T-helper 17 cell (primary cell): ENCODE data around the gene RAD54L. TPM values are rescaled to one million over a fixed set of nuclear protein-coding genes. Genes with fewer than 3 reads are reported as not detected.

Experiments used
- ATAC-seq: fragments of 150-1000 bp; cut with Tn5 transposase; 2 replicates; pipeline ENCODE4 v1.10.0; 2021; ENCODE audit warnings: mild to moderate bottlenecking, moderate library complexity
- DNase-seq, 3 donors: peaks; one replicate each; pipeline versions ENCODE4 v3.0.0 to v3.0.0-alpha.2; 2020 to 2021
- H3K9me3 ChIP-seq: one replicate; pipeline ENCODE4 v1.7.0; 2013; ENCODE audit warnings: low read length, mild to moderate bottlenecking; ENCODE audit not compliant: control insufficient read depth, poor library complexity, severe bottlenecking
- H3K27ac Mint-ChIP-seq: one replicate; pipeline ENCODE4 v1.8.0; 2022; ENCODE audit warnings: mild to moderate bottlenecking, moderate library complexity, mixed read lengths
- H3K27me3 Mint-ChIP-seq: one replicate; pipeline ENCODE4 v1.8.0; 2022; ENCODE audit warnings: mixed read lengths
- H3K36me3 Mint-ChIP-seq: one replicate; pipeline ENCODE4 v1.8.0; 2022; ENCODE audit warnings: low read depth, mixed read lengths
- H3K4me1 Mint-ChIP-seq: one replicate; pipeline ENCODE4 v1.8.0; 2022; ENCODE audit warnings: mild to moderate bottlenecking, mixed read lengths
- H3K4me3 Mint-ChIP-seq: one replicate; pipeline ENCODE4 v1.8.0; 2022; ENCODE audit warnings: mild to moderate bottlenecking, moderate library complexity, mixed read lengths
- total RNA-seq, 4 donors: library from RNA in 2 of 4; stranded (reverse) in 2 of 4; gene quantifications; one replicate each; pipeline ENCODE4 v1.2.3 and lab custom pipeline; 2022 to 2026

RAD54L gene
- total RNA-seq (under 1 TPM; 0.72 to 0.73 TPM), total RNA-seq (lab: John Stamatoyannopoulos, UW) (0.15 to 1.2 reads per million in 2 donors)

GRCh38 chr1:46247436-46248121 lies at the start of gene RAD54L:
RAD54L (plus strand) TSS chr1:46247763; CDS start chr1:46248406, 643 bp downstream.
- H3K27ac Mint-ChIP-seq = peak within 1 kb of the TSS; percentile 68
- no peaks in the 10 kb centered on the region for H3K27me3 Mint-ChIP-seq
- peak within 1 kb of the TSS; percentile 90 for H3K4me3 Mint-ChIP-seq
- H3K4me1 Mint-ChIP-seq = peaks cover 15% of the 10 kb centered on the region
- H3K9me3 ChIP-seq = no peaks in the 10 kb centered on the region
- DNase-seq = peak; percentile 89 to 94 (median 92)
- peak; percentile 99 for ATAC-seq
- no peaks in the 10 kb centered on the region for H3K36me3 Mint-ChIP-seq

- H3K4me3 Mint-ChIP-seq = peak within 1 kb of the TSS; percentile 83
Measured at GRCh38 chr1:46197964-46198811, 49.4 kb upstream of the RAD54L start, which contains the start of gene POMGNT1. POMGNT1 (minus strand) TSS chr1:46198434; CDS start chr1:46197821, 613 bp downstream.

GRCh38 chr1:46199233-46199749 lies 48.3 kb upstream of the RAD54L start:
- peak overlapping the region; percentile 29 for H3K27ac Mint-ChIP-seq

More at GRCh38 chr1:46197964-46198811, 49.4 kb upstream of the RAD54L start, which contains the start of gene POMGNT1:
- H3K27me3 Mint-ChIP-seq = peaks cover 5% of the 10 kb centered on the region
- ATAC-seq = peak; percentile 95
- peaks cover 22% of the 10 kb centered on the region for H3K4me1 Mint-ChIP-seq
- H3K36me3 Mint-ChIP-seq = peaks cover 6% of the 10 kb centered on the region
- peak within 1 kb of the TSS; percentile 76 for H3K27ac Mint-ChIP-seq
- DNase-seq = peak; percentile 72 to 75 (median 74)
- no peaks in the 10 kb centered on the region for H3K9me3 ChIP-seq

GRCh38 chr1:46203738-46204405 lies 43.7 kb upstream of the RAD54L start:
- DNase-seq (no peak), ATAC-seq (no peak)
- Mint-ChIP-seq H3K27me3 (peaks cover 6% of the 10 kb centered on the region), H3K36me3 (peaks cover 2% of the 10 kb centered on the region), H3K4me1 (peaks cover 8% of the 10 kb centered on the region), H3K4me3 (peak overlapping the region; percentile 66), H3K27ac (no peak overlapping the region)
- no peaks in the 10 kb centered on the region for H3K9me3 ChIP-seq

More at GRCh38 chr1:46199233-46199749, 48.3 kb upstream of the RAD54L start:
- ATAC-seq (no peak), DNase-seq (no peak)
- no peaks in the 10 kb centered on the region for H3K9me3 ChIP-seq
- H3K4me1 Mint-ChIP-seq = peaks cover 22% of the 10 kb centered on the region
- H3K4me3 Mint-ChIP-seq = peak overlapping the region; percentile 83
- peaks cover 6% of the 10 kb centered on the region for H3K36me3 Mint-ChIP-seq
- H3K27me3 Mint-ChIP-seq = peaks cover 6% of the 10 kb centered on the region

GRCh38 chr1:46204406-46204742 lies 43.2 kb upstream of the RAD54L start:
- Mint-ChIP-seq H3K36me3 (peaks cover 2% of the 10 kb centered on the region), H3K27me3 (peaks cover 6% of the 10 kb centered on the region), H3K4me3 (no peak overlapping the region), H3K4me1 (peaks cover 5% of the 10 kb centered on the region), H3K27ac (no peak overlapping the region)
- ATAC-seq (no peak), DNase-seq (no peak)
- H3K9me3 ChIP-seq = no peaks in the 10 kb centered on the region

- no peak for DNase-seq
- Mint-ChIP-seq H3K27me3 (peaks cover 7% of the 10 kb centered on the region), H3K4me3 (no peak overlapping the region), H3K4me1 (peaks cover 5% of the 10 kb centered on the region), H3K36me3 (peaks cover 2% of the 10 kb centered on the region), H3K27ac (no peak overlapping the region)
- H3K9me3 ChIP-seq = no peaks in the 10 kb centered on the region
- no peak for ATAC-seq
Measured at GRCh38 chr1:46205141-46205540, 42.4 kb upstream of the RAD54L start.

- Mint-ChIP-seq H3K36me3 (peaks cover 2% of the 10 kb centered on the region), H3K27ac (no peak overlapping the region), H3K27me3 (peaks cover 13% of the 10 kb centered on the region), H3K4me3 (peak overlapping the region; percentile 12), H3K4me1 (peaks cover 5% of the 10 kb centered on the region)
- H3K9me3 ChIP-seq = no peaks in the 10 kb centered on the region
- no peak for ATAC-seq
- no peak for DNase-seq
Measured at GRCh38 chr1:46205791-46206190, 41.8 kb upstream of the RAD54L start.

- peaks cover 5% of the 10 kb centered on the region for H3K4me1 Mint-ChIP-seq
- peaks cover 14% of the 10 kb centered on the region for H3K27me3 Mint-ChIP-seq
- H3K36me3 Mint-ChIP-seq = peaks cover 2% of the 10 kb centered on the region
- H3K4me3 Mint-ChIP-seq = no peak overlapping the region
- H3K27ac Mint-ChIP-seq = no peak overlapping the region
- DNase-seq (no peak), ATAC-seq (no peak)
- H3K9me3 ChIP-seq = no peaks in the 10 kb centered on the region
Measured at GRCh38 chr1:46206399-46206798, 41.2 kb upstream of the RAD54L start.

GRCh38 chr1:46210561-46210960 lies 37.0 kb upstream of the RAD54L start:
- DNase-seq (no peak), ATAC-seq (no peak)
- Mint-ChIP-seq H3K4me3 (no peak overlapping the region), H3K27ac (no peak overlapping the region), H3K36me3 (no peaks in the 10 kb centered on the region), H3K4me1 (no peaks in the 10 kb centered on the region), H3K27me3 (peaks cover 14% of the 10 kb centered on the region)
- no peaks in the 10 kb centered on the region for H3K9me3 ChIP-seq

GRCh38 chr1:46211051-46211450 lies 36.5 kb upstream of the RAD54L start:
- Mint-ChIP-seq H3K27ac (no peak overlapping the region), H3K4me1 (no peaks in the 10 kb centered on the region), H3K4me3 (no peak overlapping the region), H3K27me3 (peaks cover 14% of the 10 kb centered on the region), H3K36me3 (no peaks in the 10 kb centered on the region)
- H3K9me3 ChIP-seq = no peaks in the 10 kb centered on the region
- ATAC-seq (no peak), DNase-seq (no peak)

- no peaks in the 10 kb centered on the region for H3K9me3 ChIP-seq
- H3K4me3 Mint-ChIP-seq = no peak overlapping the region
- H3K27ac Mint-ChIP-seq = no peak overlapping the region
- H3K4me1 Mint-ChIP-seq = peaks cover 2% of the 10 kb centered on the region
- no peak for ATAC-seq
- H3K27me3 Mint-ChIP-seq = peaks cover 32% of the 10 kb centered on the region
- peaks cover 2% of the 10 kb centered on the region for H3K36me3 Mint-ChIP-seq
- no peak for DNase-seq
Measured at GRCh38 chr1:46215504-46215903, 32.1 kb upstream of the RAD54L start.

- DNase-seq (no peak), ATAC-seq (no peak)
- Mint-ChIP-seq H3K27me3 (peaks cover 28% of the 10 kb centered on the region), H3K36me3 (peaks cover 2% of the 10 kb centered on the region), H3K27ac (no peak overlapping the region), H3K4me1 (peaks cover 4% of the 10 kb centered on the region), H3K4me3 (no peak overlapping the region)
- H3K9me3 ChIP-seq = no peaks in the 10 kb centered on the region
Measured at GRCh38 chr1:46218443-46218842, 29.1 kb upstream of the RAD54L start.
